ENCODE measurements around the gene PDIA5. TPM values are rescaled to one million over a fixed set of nuclear protein-coding genes. Genes with fewer than 3 reads are reported as not detected.

PDIA5 gene
- total and polyA plus RNA-seq, 8 donors, result 19.8 to 29.3 (median 25.7) TPM

- no peak for TF ChIP-seq CTCF (IDR thresholded peaks at IDR 0.05)
- Histone ChIP-seq H3K4me3 (no peak overlapping the region), H3K9me3 (no peaks in the 10 kb centered on the region), H3K4me1 (peaks cover 25 to 44% (median 38%) of the 10 kb centered on the region in 3 donors), H3K36me3 (no peaks in the 10 kb centered on the region), H3K27ac (peak overlapping the region in 2 of 4 donors; percentile 13 to 30), H3K27me3 (no peaks in the 10 kb centered on the region)
- DNase-seq, result no peak
- peak; percentile 43 to 55 (median 52) for ATAC-seq
- intact Hi-C loops (cut with DNase I), result no loop called here
- 36 to 47% methylated on average over 6 of the region's 6 CpGs for WGBS, 2 donors
- no peak for FAIRE-seq
Measured at GRCh38 chr3:123084192-123084591, 17.4 kb downstream of the PDIA5 start.

- H3K36me3 ChIP-seq, result no peaks in the 10 kb centered on the region
- no peak for DNase-seq
- peak overlapping the region in 2 of 4 donors; percentile 13 to 30 for H3K27ac ChIP-seq
Measured at GRCh38 chr3:123084738-123085237, 18.0 kb downstream of the PDIA5 start.

DNA sequence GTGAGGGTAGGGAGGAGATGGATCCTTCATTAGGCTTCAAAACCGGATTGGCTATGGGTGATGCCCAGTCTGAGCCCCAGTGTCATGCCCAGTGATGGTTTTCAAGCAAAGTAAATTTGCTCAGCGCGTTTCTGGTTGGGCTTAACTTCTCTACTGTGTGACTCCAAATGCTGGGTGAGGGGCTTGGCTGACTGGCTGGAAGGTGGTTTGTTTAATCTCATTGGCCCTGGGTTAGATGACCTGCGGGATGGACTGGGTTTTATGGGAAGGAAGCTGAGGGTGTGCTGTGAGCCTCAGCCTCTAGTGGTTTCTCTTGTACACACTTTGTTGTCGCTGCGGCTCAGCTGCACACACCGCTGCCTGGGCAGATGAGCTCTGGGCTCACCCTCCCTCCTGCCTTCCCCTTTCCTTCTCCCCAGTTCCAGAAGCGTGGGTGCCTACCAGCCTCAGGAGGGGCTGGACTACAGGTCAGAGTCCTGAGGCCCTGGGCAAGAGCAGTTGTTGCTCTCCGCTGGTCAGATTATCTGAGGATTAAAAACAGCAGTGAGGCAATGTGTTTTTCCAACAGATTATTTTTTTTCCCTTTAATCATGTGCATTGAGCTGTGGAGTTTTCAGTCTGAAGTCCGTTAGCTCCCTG lies 18.6 kb downstream of the PDIA5 start:
- Histone ChIP-seq H3K9me3 (no peaks in the 10 kb centered on the region), H3K4me1 (peaks cover 37 to 56% (median 44%) of the 10 kb centered on the region in 3 donors), H3K27ac (peak overlapping the region in 1 of 4 donors; percentile 30), H3K4me3 (no peak overlapping the region), H3K36me3 (no peaks in the 10 kb centered on the region), H3K27me3 (no peaks in the 10 kb centered on the region)
- TF ChIP-seq CTCF (IDR thresholded peaks at IDR 0.05), result no peak
- DNase-seq (no peak), ATAC-seq (no peak), FAIRE-seq (no peak)
- WGBS, 2 donors, result 70 to 77% methylated on average over 10 of the region's 10 CpGs
- intact Hi-C loops (cut with DNase I), result no loop called here

More at GRCh38 chr3:123084738-123085237, 18.0 kb downstream of the PDIA5 start:
- Histone ChIP-seq H3K27me3 (no peaks in the 10 kb centered on the region), H3K4me1 (peaks cover 31 to 50% (median 38%) of the 10 kb centered on the region in 3 donors), H3K4me3 (no peak overlapping the region), H3K9me3 (no peaks in the 10 kb centered on the region)
- intact Hi-C loops (cut with DNase I), result no loop called here
- no peak for TF ChIP-seq CTCF (IDR thresholded peaks at IDR 0.05)
- ATAC-seq, result no peak
- WGBS, 2 donors, result 47 to 62% methylated on average over 6 of the region's 6 CpGs
- FAIRE-seq, result no peak

- H3K27me3 ChIP-seq, result no peaks in the 10 kb centered on the region
- no peak for TF ChIP-seq CTCF (IDR thresholded peaks at IDR 0.05)
- WGBS, 2 donors, result 90 to 92% methylated on average over 5 of the region's 5 CpGs
Measured at GRCh38 chr3:123085932-123086627, 19.3 kb downstream of the PDIA5 start.

More at GRCh38 chr3:123085932-123086627, 19.3 kb downstream of the PDIA5 start:
- DNase-seq (no peak), FAIRE-seq (no peak), ATAC-seq (no peak)
- Histone ChIP-seq H3K4me1 (peaks cover 38 to 51% (median 47%) of the 10 kb centered on the region in 3 donors), H3K9me3 (no peaks in the 10 kb centered on the region), H3K4me3 (no peak overlapping the region), H3K36me3 (no peaks in the 10 kb centered on the region), H3K27ac (no peak overlapping the region)
- intact Hi-C loops (cut with DNase I), result no loop called here
